PC-9 (cell line): Measurements from ENCODE around the gene RAP1GAP2.

Experiments used
- EZH2 ChIP-seq: fragments of 200-600 bp; sonication (generic); IDR thresholded peaks from 2 replicates; pipeline ENCODE4 v1.8.0; 2017; ENCODE audit warnings: antibody characterized with exemption, low read depth
- TF ChIP-seq, protein P1 (sequence below): fragments of 200-600 bp; sonication (generic); conservative IDR thresholded peaks from 2 replicates; pipeline ENCODE4 v1.6.1; 2017; ENCODE audit warnings: mixed run types, antibody characterized with exemption, mild to moderate bottlenecking, moderate library complexity

DNA sequence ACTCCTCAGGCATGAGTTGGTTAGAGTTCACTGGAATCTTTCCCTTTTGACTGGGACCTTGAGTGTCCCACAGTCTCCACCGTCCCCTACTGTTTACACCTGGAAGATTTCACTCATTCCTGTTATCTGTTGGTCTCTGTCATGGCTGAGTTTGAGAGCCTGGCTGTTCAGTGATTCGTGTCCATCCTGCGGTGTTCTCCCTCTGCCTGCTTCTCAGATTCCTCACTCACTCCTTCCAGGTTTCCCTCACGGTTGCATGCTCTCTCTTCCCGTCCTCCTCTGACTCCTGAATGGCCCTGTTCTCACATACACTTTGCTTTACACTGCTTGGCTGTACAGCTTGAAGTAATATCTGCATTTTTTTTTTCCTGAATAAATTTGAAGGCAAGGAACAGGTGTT is 242.7 kb downstream of the RAP1GAP2 start:
- TF ChIP-seq, protein P1, sequence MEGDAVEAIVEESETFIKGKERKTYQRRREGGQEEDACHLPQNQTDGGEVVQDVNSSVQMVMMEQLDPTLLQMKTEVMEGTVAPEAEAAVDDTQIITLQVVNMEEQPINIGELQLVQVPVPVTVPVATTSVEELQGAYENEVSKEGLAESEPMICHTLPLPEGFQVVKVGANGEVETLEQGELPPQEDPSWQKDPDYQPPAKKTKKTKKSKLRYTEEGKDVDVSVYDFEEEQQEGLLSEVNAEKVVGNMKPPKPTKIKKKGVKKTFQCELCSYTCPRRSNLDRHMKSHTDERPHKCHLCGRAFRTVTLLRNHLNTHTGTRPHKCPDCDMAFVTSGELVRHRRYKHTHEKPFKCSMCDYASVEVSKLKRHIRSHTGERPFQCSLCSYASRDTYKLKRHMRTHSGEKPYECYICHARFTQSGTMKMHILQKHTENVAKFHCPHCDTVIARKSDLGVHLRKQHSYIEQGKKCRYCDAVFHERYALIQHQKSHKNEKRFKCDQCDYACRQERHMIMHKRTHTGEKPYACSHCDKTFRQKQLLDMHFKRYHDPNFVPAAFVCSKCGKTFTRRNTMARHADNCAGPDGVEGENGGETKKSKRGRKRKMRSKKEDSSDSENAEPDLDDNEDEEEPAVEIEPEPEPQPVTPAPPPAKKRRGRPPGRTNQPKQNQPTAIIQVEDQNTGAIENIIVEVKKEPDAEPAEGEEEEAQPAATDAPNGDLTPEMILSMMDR, result no peak
- no peak for TF ChIP-seq EZH2
